Fibroblast of lung (primary cell): ENCODE results near the gene NEURL2. TPM values are rescaled to one million over a fixed set of nuclear protein-coding genes. Genes with fewer than 3 reads are reported as not detected.

Experiments used
- DNase-seq, 2 donors: peaks; one replicate each; pipeline versions ENCODE4 v3.0.0 to v3.0.0-alpha.2; 2010; ENCODE audit warnings: low read depth in 2 of 2
- H2AFZ ChIP-seq: 2 replicates; pipeline ENCODE4 v1.5.1; 2012; ENCODE audit warnings: low read length, control low read depth, inconsistent platforms
- H3K27ac ChIP-seq: 2 replicates; pipeline ENCODE4 v1.5.1; 2011; ENCODE audit warnings: low read length, control low read depth; ENCODE audit not compliant: insufficient read depth
- H3K27me3 ChIP-seq: 2 replicates; pipeline ENCODE4 v1.5.1; 2011; ENCODE audit warnings: mild to moderate bottlenecking, low read length; ENCODE audit not compliant: control insufficient read depth, insufficient read depth
- H3K36me3 ChIP-seq: 2 replicates; pipeline ENCODE4 v1.5.1; 2011; ENCODE audit warnings: low read length; ENCODE audit not compliant: control insufficient read depth, insufficient read depth
- H3K4me1 ChIP-seq: 2 replicates; pipeline ENCODE4 v1.5.1; 2011; ENCODE audit warnings: low read length; ENCODE audit not compliant: control insufficient read depth, insufficient read depth; ENCODE audit errors: extremely low read depth
- H3K4me2 ChIP-seq: 2 replicates; pipeline ENCODE4 v1.5.1; 2011; ENCODE audit warnings: low read length, control low read depth; ENCODE audit not compliant: insufficient read depth; ENCODE audit errors: extremely low read depth
- H3K4me3 ChIP-seq, 4 experiments: fragments of 200-600 bp in 1 of 4; sonication (generic) in 1 of 4; replicated peaks in 1 of 4; 2 replicates each; pipeline ENCODE4 v1.5.1; 2011 to 2016; ENCODE audit warnings: low read length in 4 of 4, low read depth in 3 of 4, mild to moderate bottlenecking in 3 of 4, control low read depth in 2 of 4, inconsistent platforms in 1 of 4, mixed read lengths in 1 of 4; ENCODE audit not compliant: insufficient read depth in 1 of 4; ENCODE audit errors: control extremely low read depth in 1 of 4
- H3K79me2 ChIP-seq: 2 replicates; pipeline ENCODE4 v1.5.1; 2012; ENCODE audit warnings: mild to moderate bottlenecking, low read length, inconsistent platforms; ENCODE audit not compliant: control insufficient read depth, insufficient read depth
- H3K9ac ChIP-seq: 2 replicates; pipeline ENCODE4 v1.5.1; 2011; ENCODE audit warnings: mild to moderate bottlenecking, low read length, control low read depth; ENCODE audit not compliant: insufficient read depth
- H3K9me3 ChIP-seq: 2 replicates; pipeline ENCODE4 v1.5.1; 2012; ENCODE audit warnings: low read depth, low read length; ENCODE audit not compliant: control insufficient read depth, insufficient read depth
- H4K20me1 ChIP-seq: 2 replicates; pipeline ENCODE4 v1.5.1; 2011; ENCODE audit warnings: low read length; ENCODE audit not compliant: control insufficient read depth, insufficient read depth; ENCODE audit errors: extremely low read depth
- CTCF ChIP-seq, 2 donors: IDR thresholded peaks in 1 of 2; conservative IDR thresholded peaks in 1 of 2; 1 replicate in 1 of 2; 2 replicates in 1 of 2; pipeline ENCODE4 v1.5.1; 2011 to 2012; ENCODE audit warnings: low read length in 2 of 2, control low read depth in 1 of 2, inconsistent platforms in 1 of 2, low read depth in 1 of 2, mild to moderate bottlenecking in 1 of 2
- EZH2 ChIP-seq: IDR thresholded peaks from 2 replicates; pipeline ENCODE4 v1.5.1; 2012; ENCODE audit warnings: low read length, control low read depth, mild to moderate bottlenecking; ENCODE audit errors: missing control alignments
- polyA plus RNA-seq, 2 donors: library from polyadenylated mRNA; depleted of rRNA in 1 of 2; stranded (reverse) in 1 of 2; unstranded in 1 of 2; fragments of >200 nt; gene quantifications; 2 replicates each; pipeline ENCODE4 v1.2.1, GENCODE V29; 2011 to 2012; ENCODE audit warnings: missing spikeins in 1 of 2
- total RNA-seq: library from RNA; depleted of rRNA; stranded (reverse); fragments of >200 nt; gene quantifications from 2 replicates; pipeline ENCODE4 v1.2.1, GENCODE V29; 2014

The NEURL2 gene
- total and polyA plus RNA-seq, 2 donors (not counting 1 experiment from before 2014, with no cell fraction given): 0.77 to 7.1 TPM

GRCh38 chr20:45917790-45918141 is 26.8 kb upstream of the NEURL2 start:
- H3K9ac ChIP-seq: no peak overlapping the region
- TF ChIP-seq CTCF (conservative IDR thresholded peaks at IDR 0.05 in 1 of 2, IDR thresholded peaks at IDR 0.05 in 1 of 2; ENCODE audit: low read depth in 1 of 2, low read length in 2 of 2) (no peak), EZH2 (no peak)
- peaks cover 21% of the 10 kb centered on the region for H3K4me1 ChIP-seq
- no peaks in the 10 kb centered on the region for H3K79me2 ChIP-seq
- peak; percentile 49 to 71 for DNase-seq
- no peaks in the 10 kb centered on the region for H3K27me3 ChIP-seq
- peak overlapping the region; percentile 18 for H3K27ac ChIP-seq
- no peaks in the 10 kb centered on the region for H3K36me3 ChIP-seq
- H3K9me3 ChIP-seq: no peaks in the 10 kb centered on the region
- H3K4me2 ChIP-seq: no peak overlapping the region
- no peak overlapping the region for H3K4me3 ChIP-seq
- no peaks in the 10 kb centered on the region for H4K20me1 ChIP-seq
- no peak overlapping the region for H2AFZ ChIP-seq

GRCh38 chr20:45913116-45913515 is 22.1 kb upstream of the NEURL2 start:
- Histone ChIP-seq H3K36me3 (no peaks in the 10 kb centered on the region), H3K27ac (no peak overlapping the region), H3K27me3 (no peaks in the 10 kb centered on the region), H3K79me2 (no peaks in the 10 kb centered on the region), H3K4me2 (no peak overlapping the region), H3K4me3 (no peak overlapping the region), H4K20me1 (no peaks in the 10 kb centered on the region), H3K9me3 (no peaks in the 10 kb centered on the region), H2AFZ (no peak overlapping the region), H3K9ac (no peak overlapping the region), H3K4me1 (peaks cover 19% of the 10 kb centered on the region)
- DNase-seq: no peak
- TF ChIP-seq EZH2 (no peak), CTCF (conservative IDR thresholded peaks at IDR 0.05 in 1 of 2, IDR thresholded peaks at IDR 0.05 in 1 of 2; ENCODE audit: low read depth in 1 of 2, low read length in 2 of 2) (no peak)

DNA sequence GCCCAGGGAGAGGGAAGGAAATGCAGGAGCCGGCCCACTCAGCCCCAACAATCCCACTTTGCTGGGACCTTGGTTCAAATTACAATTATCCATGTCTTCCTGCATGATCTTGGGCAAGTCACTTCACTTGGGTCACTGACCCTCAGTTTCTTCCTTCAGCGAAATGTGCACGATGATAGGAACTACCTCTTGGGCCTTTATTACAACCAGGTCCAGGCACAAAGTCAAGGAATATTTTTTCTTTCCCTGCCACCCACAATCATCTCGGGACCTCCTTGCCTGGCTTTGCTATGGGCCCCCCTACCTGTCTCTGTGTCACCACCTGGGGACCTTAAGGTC is 21.3 kb upstream of the NEURL2 start:
- peak overlapping the region; percentile 89 for H3K4me2 ChIP-seq
- peaks cover 14% of the 10 kb centered on the region for H3K4me1 ChIP-seq
- no peaks in the 10 kb centered on the region for H4K20me1 ChIP-seq
- no peaks in the 10 kb centered on the region for H3K79me2 ChIP-seq
- no peak for DNase-seq
- no peaks in the 10 kb centered on the region for H3K9me3 ChIP-seq
- no peak overlapping the region for H3K27ac ChIP-seq
- H3K9ac ChIP-seq: peak overlapping the region; percentile 65
- H3K36me3 ChIP-seq: no peaks in the 10 kb centered on the region
- no peak for TF ChIP-seq EZH2
- TF ChIP-seq CTCF (conservative IDR thresholded peaks at IDR 0.05 in 1 of 2, IDR thresholded peaks at IDR 0.05 in 1 of 2; ENCODE audit: low read depth in 1 of 2, low read length in 2 of 2): no peak
- peak overlapping the region in 2 of 4 experiments; percentile 37 to 72 for H3K4me3 ChIP-seq
- H2AFZ ChIP-seq: peak overlapping the region; percentile 65
- H3K27me3 ChIP-seq: no peaks in the 10 kb centered on the region
